OCI-LY1 (cell line): ENCODE results near the gene UNC93A.
A peak's percentile ranks its signal among the peaks of the same experiment; 100 is the strongest.
"Not testable (repeated sequence)": the region's sequence is repeated elsewhere in the genome, so short reads cannot be mapped to it uniquely, and the experiment has no call there.

Source experiments
- H2AFZ ChIP-seq: fragments of 200-600 bp; sonication (generic), shearing (Covaris generic); 2 replicates; pipeline ENCODE4 v1.6.0; 2014; ENCODE audit warnings: antibody characterized with exemption, mild to moderate bottlenecking, low read length
- H3F3A ChIP-seq: fragments of 200-600 bp; sonication (generic), shearing (Covaris generic); 2 replicates; pipeline ENCODE4 v1.6.0; 2014; ENCODE audit warnings: mild to moderate bottlenecking, antibody characterized with exemption, low read length, moderate library complexity; ENCODE audit not compliant: insufficient read depth
- H3K27ac ChIP-seq: fragments of 200-600 bp; sonication (generic); 2 replicates; pipeline ENCODE4 v1.5.1; 2014; ENCODE audit warnings: low read length, mixed run types, mild to moderate bottlenecking, low read depth; ENCODE audit not compliant: poor library complexity, severe bottlenecking
- H3K27me3 ChIP-seq: fragments of 200-600 bp; sonication (generic); 2 replicates; pipeline ENCODE4 v1.6.0; 2014; ENCODE audit warnings: antibody characterized with exemption, mild to moderate bottlenecking, low read length, moderate library complexity; ENCODE audit not compliant: insufficient read depth
- H3K36me3 ChIP-seq: fragments of 200-600 bp; sonication (generic); 2 replicates; pipeline ENCODE4 v1.6.1; 2014; ENCODE audit warnings: mild to moderate bottlenecking, antibody characterized with exemption, low read length, moderate library complexity, mixed read lengths; ENCODE audit not compliant: insufficient read depth
- H3K4me1 ChIP-seq: fragments of 200-600 bp; sonication (generic); 2 replicates; pipeline ENCODE4 v1.5.1; 2014; ENCODE audit warnings: mild to moderate bottlenecking, low read length, moderate library complexity; ENCODE audit not compliant: insufficient read depth, severe bottlenecking
- H3K4me2 ChIP-seq: fragments of 200-600 bp; sonication (generic), shearing (Covaris generic); 2 replicates; pipeline ENCODE4 v1.6.1; 2014; ENCODE audit warnings: low read length
- H3K4me3 ChIP-seq: fragments of 200-600 bp; sonication (generic); 2 replicates; pipeline ENCODE4 v1.5.1; 2014; ENCODE audit warnings: low read length, low read depth, mild to moderate bottlenecking, mixed read lengths; ENCODE audit not compliant: poor library complexity, severe bottlenecking
- H3K79me2 ChIP-seq: fragments of 200-600 bp; shearing (Covaris generic); 2 replicates; pipeline ENCODE4 v1.6.1; 2016; ENCODE audit warnings: mixed run types, low read length, mixed read lengths; ENCODE audit not compliant: insufficient read depth
- H3K9ac ChIP-seq: fragments of 200-600 bp; sonication (generic), shearing (Covaris generic); 2 replicates; pipeline ENCODE4 v1.6.1; 2014; ENCODE audit warnings: mild to moderate bottlenecking, low read length, mixed read lengths
- H3K9me2 ChIP-seq: fragments of 200-600 bp; sonication (generic), shearing (Covaris generic); 2 replicates; pipeline ENCODE4 v1.6.1; 2014; ENCODE audit warnings: low read depth, mild to moderate bottlenecking, low read length, mixed read lengths
- H3K9me3 ChIP-seq: fragments of 200-600 bp; shearing (Covaris generic); 2 replicates; pipeline ENCODE4 v1.6.1; 2014; ENCODE audit warnings: low read length, mixed read lengths
- H4K20me1 ChIP-seq: fragments of 200-600 bp; sonication (generic), shearing (Covaris generic); 2 replicates; pipeline ENCODE4 v1.6.0; 2016; ENCODE audit warnings: mild to moderate bottlenecking, low read length; ENCODE audit not compliant: insufficient read depth
- EZH2 ChIP-seq: fragments of 200-600 bp; sonication (generic), shearing (Covaris generic); IDR thresholded peaks from 2 replicates; pipeline ENCODE4 v1.8.0; 2017; ENCODE audit warnings: borderline replicate concordance, mixed run types, mild to moderate bottlenecking, antibody characterized with exemption, low read length, moderate library complexity, mixed read lengths
- TF ChIP-seq, protein P1 (sequence below): fragments of 200-600 bp; sonication (generic), shearing (Covaris generic); IDR thresholded peaks from 2 replicates; pipeline ENCODE4 v1.5.1; 2017; ENCODE audit warnings: mild to moderate bottlenecking, antibody characterized with exemption, low read length, moderate library complexity, mixed read lengths

UNC93A gene

DNA sequence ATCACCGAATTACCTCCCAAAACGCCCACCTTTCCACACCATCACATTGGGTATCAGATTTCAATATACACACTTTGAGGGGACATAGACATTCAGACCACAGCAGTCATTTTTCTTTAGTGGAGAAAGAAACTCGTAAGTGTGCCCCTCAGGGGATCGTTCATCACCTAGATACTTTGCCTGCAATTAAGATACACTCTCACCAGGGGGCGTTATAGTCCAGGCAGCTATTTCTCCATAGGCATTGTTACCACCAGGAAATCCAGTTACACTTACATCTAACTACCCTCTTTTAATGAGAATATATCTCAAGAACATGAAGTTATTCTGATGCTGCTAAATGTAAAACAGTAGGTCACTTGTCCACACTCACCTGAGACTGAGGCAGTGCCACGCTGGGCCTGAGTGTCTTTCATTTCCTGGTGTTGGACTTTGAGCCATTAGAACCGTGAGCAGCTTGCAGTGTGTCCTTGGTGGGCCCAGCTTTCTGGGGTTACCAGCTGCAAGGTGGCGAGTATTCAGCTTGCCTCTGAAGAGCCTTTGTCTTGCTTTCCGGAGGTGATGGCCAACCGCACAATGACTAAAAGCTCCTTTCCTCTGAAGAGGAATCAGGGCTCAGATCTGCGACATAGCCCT, 35.1 kb upstream of the UNC93A start:
- Histone ChIP-seq H2AFZ (no peak overlapping the region), H3K4me2 (no peak overlapping the region), H3K27me3 (no peaks in the 10 kb centered on the region), H3K4me1 (no peaks in the 10 kb centered on the region), H3K36me3 (no peaks in the 10 kb centered on the region), H3K4me3 (no peak overlapping the region), H3K9me3 (no peaks in the 10 kb centered on the region), H4K20me1 (no peaks in the 10 kb centered on the region), H3K9me2 (no peaks in the 10 kb centered on the region), H3K79me2 (no peaks in the 10 kb centered on the region), H3K27ac (no peak overlapping the region), H3K9ac (no peak overlapping the region), H3F3A (no peaks in the 10 kb centered on the region)
- no peak for TF ChIP-seq EZH2
- TF ChIP-seq, protein P1, sequence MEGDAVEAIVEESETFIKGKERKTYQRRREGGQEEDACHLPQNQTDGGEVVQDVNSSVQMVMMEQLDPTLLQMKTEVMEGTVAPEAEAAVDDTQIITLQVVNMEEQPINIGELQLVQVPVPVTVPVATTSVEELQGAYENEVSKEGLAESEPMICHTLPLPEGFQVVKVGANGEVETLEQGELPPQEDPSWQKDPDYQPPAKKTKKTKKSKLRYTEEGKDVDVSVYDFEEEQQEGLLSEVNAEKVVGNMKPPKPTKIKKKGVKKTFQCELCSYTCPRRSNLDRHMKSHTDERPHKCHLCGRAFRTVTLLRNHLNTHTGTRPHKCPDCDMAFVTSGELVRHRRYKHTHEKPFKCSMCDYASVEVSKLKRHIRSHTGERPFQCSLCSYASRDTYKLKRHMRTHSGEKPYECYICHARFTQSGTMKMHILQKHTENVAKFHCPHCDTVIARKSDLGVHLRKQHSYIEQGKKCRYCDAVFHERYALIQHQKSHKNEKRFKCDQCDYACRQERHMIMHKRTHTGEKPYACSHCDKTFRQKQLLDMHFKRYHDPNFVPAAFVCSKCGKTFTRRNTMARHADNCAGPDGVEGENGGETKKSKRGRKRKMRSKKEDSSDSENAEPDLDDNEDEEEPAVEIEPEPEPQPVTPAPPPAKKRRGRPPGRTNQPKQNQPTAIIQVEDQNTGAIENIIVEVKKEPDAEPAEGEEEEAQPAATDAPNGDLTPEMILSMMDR, result peak; percentile 46

DNA sequence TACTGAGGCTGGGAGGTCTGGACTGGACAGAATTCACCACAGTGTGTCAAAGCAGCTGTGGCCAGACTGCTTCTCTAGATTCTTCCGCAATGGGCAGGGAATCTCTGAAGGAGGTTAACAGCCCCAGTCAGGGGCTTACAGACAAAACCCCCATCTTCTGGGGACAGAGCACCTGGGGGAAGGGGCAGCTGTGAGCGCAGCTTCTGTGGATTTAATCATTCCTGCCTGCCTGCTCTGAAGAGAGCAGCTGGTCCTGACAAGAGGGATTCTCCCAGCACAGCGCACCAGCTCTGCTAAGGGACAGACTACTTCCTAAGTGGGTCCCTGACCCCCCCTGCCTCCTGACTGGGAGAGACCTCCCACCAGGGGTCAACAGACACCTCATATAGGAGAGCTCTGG, 32.5 kb upstream of the UNC93A start:
- Histone ChIP-seq H3K27ac (no peak overlapping the region), H3K36me3 (no peaks in the 10 kb centered on the region), H3K4me2 (no peak overlapping the region), H3K9ac (no peak overlapping the region), H3F3A (no peaks in the 10 kb centered on the region), H3K9me2 (no peaks in the 10 kb centered on the region), H2AFZ (no peak overlapping the region), H3K9me3 (no peaks in the 10 kb centered on the region), H3K27me3 (no peaks in the 10 kb centered on the region), H4K20me1 (no peaks in the 10 kb centered on the region), H3K4me1 (no peaks in the 10 kb centered on the region), H3K4me3 (no peak overlapping the region), H3K79me2 (no peaks in the 10 kb centered on the region)
- TF ChIP-seq, protein P1, result no peak
- no peak for TF ChIP-seq EZH2

- not testable (repeated sequence) for H3K27me3 ChIP-seq, H3K4me2 ChIP-seq, H3K9me3 ChIP-seq, H3K4me1 ChIP-seq, H4K20me1 ChIP-seq, H3K36me3 ChIP-seq, H3F3A ChIP-seq, H2AFZ ChIP-seq, H3K27ac ChIP-seq, H3K9me2 ChIP-seq, H3K9ac ChIP-seq, H3K79me2 ChIP-seq, H3K4me3 ChIP-seq
These were observed 24.9 kb upstream of the UNC93A start for GRCh38 chr6:167266057-167266829.
